CD8-positive, alpha-beta memory T cell (primary cell): ENCODE measurements around the gene LPCAT1. TPM values are rescaled to one million over a fixed set of nuclear protein-coding genes. Genes with fewer than 3 reads are reported as not detected.
"Not testable (repeated sequence)": the region's sequence is repeated elsewhere in the genome, so short reads cannot be mapped to it uniquely, and the experiment has no call there.

Source experiments
- CTCF ChIA-PET: fragments of 350-600 bp; sonication (Branson Sonifier 250); formaldehyde crosslinking; loops from one replicate; lab custom pipeline; 2021; ENCODE audit warnings: antibody characterized with exemption; lab: Charles Lee
- POLR2A ChIA-PET: fragments of 350-600 bp; sonication (Branson Sonifier 250); formaldehyde crosslinking; loops from one replicate; lab custom pipeline; 2021; ENCODE audit warnings: antibody characterized with exemption; lab: Charles Lee
- DNase-seq, 5 donors: peaks; one replicate each; pipeline versions ENCODE4 v3.0.0 to v3.0.0-alpha.2; 2020 to 2022; ENCODE audit warnings: mixed read lengths in 1 of 5
- H3K27ac ChIP-seq: one replicate; pipeline ENCODE4 v1.7.0; 2013; ENCODE audit warnings: low read depth, mild to moderate bottlenecking, low read length, moderate library complexity
- H3K27me3 ChIP-seq: 2 replicates; pipeline ENCODE4 v1.7.0; 2013; ENCODE audit warnings: low read length, mild to moderate bottlenecking; ENCODE audit not compliant: insufficient read depth, poor library complexity, severe bottlenecking
- H3K36me3 ChIP-seq: 2 replicates; pipeline ENCODE4 v1.7.0; 2013; ENCODE audit warnings: mild to moderate bottlenecking, low read length, moderate library complexity; ENCODE audit not compliant: insufficient read depth
- H3K4me1 ChIP-seq: 2 replicates; pipeline ENCODE4 v1.7.0; 2013; ENCODE audit warnings: mild to moderate bottlenecking, low read length, moderate library complexity; ENCODE audit not compliant: insufficient read depth
- H3K4me3 ChIP-seq: 2 replicates; pipeline ENCODE4 v1.7.0; 2013; ENCODE audit warnings: mild to moderate bottlenecking, low read length
- H3K9me3 ChIP-seq: 2 replicates; pipeline ENCODE4 v1.7.0; 2013; ENCODE audit warnings: mild to moderate bottlenecking, low read length
- H3K27ac Mint-ChIP-seq, 8 donors: one replicate each; pipeline ENCODE4 v1.8.0; 2020 to 2021; ENCODE audit warnings: mixed read lengths in 8 of 8, mild to moderate bottlenecking in 6 of 8, inconsistent platforms in 3 of 8, moderate library complexity in 3 of 8
- H3K27me3 Mint-ChIP-seq, 2 donors: one replicate each; pipeline ENCODE4 v1.8.0; 2020 to 2021; ENCODE audit warnings: mixed read lengths in 2 of 2, mild to moderate bottlenecking in 1 of 2, moderate library complexity in 1 of 2
- H3K36me3 Mint-ChIP-seq, 3 donors: one replicate each; pipeline ENCODE4 v1.8.0; 2020 to 2021; ENCODE audit warnings: mixed read lengths in 3 of 3, inconsistent platforms in 1 of 3, mild to moderate bottlenecking in 1 of 3
- H3K4me1 Mint-ChIP-seq, 3 donors: one replicate each; pipeline ENCODE4 v1.8.0; 2020 to 2021; ENCODE audit warnings: mixed read lengths in 3 of 3, inconsistent platforms in 1 of 3, mild to moderate bottlenecking in 1 of 3
- H3K4me3 Mint-ChIP-seq, 7 donors: one replicate each; pipeline ENCODE4 v1.8.0; 2020 to 2021; ENCODE audit warnings: mixed read lengths in 7 of 7, mild to moderate bottlenecking in 6 of 7, moderate library complexity in 4 of 7, inconsistent platforms in 2 of 7
- H3K9me3 Mint-ChIP-seq, 5 donors: one replicate each; pipeline ENCODE4 v1.8.0; 2020 to 2022; ENCODE audit warnings: mixed read lengths in 5 of 5, mild to moderate bottlenecking in 3 of 5, moderate library complexity in 2 of 5, inconsistent platforms in 1 of 5
- polyA plus RNA-seq: library from polyadenylated mRNA; unstranded; fragments of 300-500 nt; fragmentation: Illumina TruSeq; gene quantifications from one replicate; pipeline ENCODE4 v1.2.3, GENCODE V29; 2021
- total RNA-seq, 2 experiments: library from RNA; stranded (reverse); gene quantifications; one replicate each; pipeline ENCODE4 v1.2.3, GENCODE V29; 2021

Gene LPCAT1
- total and polyA plus RNA-seq, 3 experiments from 2014 or later, result 92.5 to 101 (median 95.9) TPM

DNA sequence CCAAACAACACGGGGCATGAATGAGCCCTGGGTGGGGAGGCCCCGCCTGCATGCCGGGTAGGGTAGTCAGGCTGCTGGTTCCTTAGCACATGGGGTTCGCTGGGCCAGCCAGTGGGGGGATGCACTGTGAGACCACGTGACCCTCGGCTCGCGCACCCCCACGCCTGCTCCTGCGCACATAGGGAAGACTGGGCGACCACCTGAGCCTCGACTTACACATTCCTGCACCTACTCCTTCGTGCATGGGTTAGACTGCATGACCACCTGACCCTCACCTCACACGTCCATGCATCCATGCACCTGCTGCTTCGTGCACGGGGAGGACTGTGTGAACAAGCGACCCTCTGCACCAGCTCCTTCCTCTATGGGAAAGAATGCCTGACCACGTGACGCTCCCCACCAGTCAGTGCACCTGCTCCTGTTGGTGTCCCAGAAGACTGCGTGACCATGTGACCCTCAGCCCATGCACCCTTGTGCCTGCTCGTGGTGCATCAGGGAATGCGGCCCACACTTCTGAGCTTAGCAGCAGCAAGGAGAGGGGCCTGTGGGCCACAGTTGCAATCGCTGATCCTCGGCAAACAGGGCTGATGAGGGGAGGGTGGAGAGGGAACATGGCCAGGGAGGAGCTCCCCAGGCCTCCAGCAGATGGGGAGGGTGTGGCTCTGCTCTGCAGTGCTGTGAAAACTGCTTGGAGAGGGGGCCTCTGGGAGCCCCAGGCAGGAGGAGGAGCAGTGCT lies 18.1 kb downstream of the LPCAT1 start:
- CTCF ChIA-PET, result interaction anchor here (0.8 kb wide), 1 partner anchor 338 kb away, joined by 3 read pairs; no protein-coding TSS in a partner anchor
- peak overlapping the region in 5 of 8 donors; percentile 36 to 76 (median 58) for H3K27ac Mint-ChIP-seq
- POLR2A ChIA-PET, result interaction anchor here (1.7 kb wide), 1 partner anchor 13 kb away, joined by 6 read pairs; no protein-coding TSS in a partner anchor
- H3K9me3 Mint-ChIP-seq, result no peaks in the 10 kb centered on the region
- Histone ChIP-seq H3K4me1 (peaks cover 46% of the 10 kb centered on the region), H3K36me3 (peaks cover 4% of the 10 kb centered on the region), H3K4me3 (no peak overlapping the region), H3K27me3 (no peaks in the 10 kb centered on the region), H3K27ac (no peak overlapping the region), H3K9me3 (no peaks in the 10 kb centered on the region)
- peaks cover 0 to 3% of the 10 kb centered on the region in 2 donors for H3K27me3 Mint-ChIP-seq
- H3K4me3 Mint-ChIP-seq, result peak overlapping the region in 5 of 7 donors; percentile 11 to 67 (median 32)
- H3K36me3 Mint-ChIP-seq, result peaks cover 0 to 57% (median 14%) of the 10 kb centered on the region in 3 donors
- DNase-seq, result peak in 1 of 5 donors; percentile 42
- peaks cover 62 to 87% (median 64%) of the 10 kb centered on the region in 3 donors for H3K4me1 Mint-ChIP-seq

DNA sequence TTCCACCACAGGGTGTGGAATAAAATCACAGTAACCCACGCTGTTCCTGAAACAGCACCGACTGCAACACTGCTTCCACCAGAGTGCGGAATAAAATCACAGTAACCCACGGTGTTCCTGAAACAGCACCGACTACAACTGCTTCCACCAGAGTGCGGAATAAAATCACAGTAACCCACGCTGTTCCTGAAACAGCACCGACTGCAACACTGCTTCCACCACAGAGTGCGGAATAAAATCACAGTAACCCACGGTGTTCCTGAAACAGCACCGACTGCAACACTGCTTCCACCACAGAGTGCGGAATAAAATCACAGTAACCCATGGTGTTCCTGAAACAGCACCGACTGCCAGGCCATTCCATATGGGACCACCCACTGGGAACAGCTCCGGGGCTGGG lies 18.7 kb downstream of the LPCAT1 start:
- H3K27ac ChIP-seq, H3K9me3 Mint-ChIP-seq, H3K27me3 Mint-ChIP-seq, POLR2A ChIA-PET, H3K9me3 ChIP-seq, CTCF ChIA-PET, DNase-seq, H3K4me3 ChIP-seq, H3K27me3 ChIP-seq, H3K36me3 ChIP-seq: not testable (repeated sequence)
- peaks cover 46% of the 10 kb centered on the region for H3K4me1 ChIP-seq
- peak overlapping the region in 1 of 8 donors; percentile 54 for H3K27ac Mint-ChIP-seq
- peaks cover 0 to 56% (median 13%) of the 10 kb centered on the region in 3 donors for H3K36me3 Mint-ChIP-seq
- peak overlapping the region in 2 of 7 donors; percentile 11 to 27 for H3K4me3 Mint-ChIP-seq
- peaks cover 61 to 88% (median 65%) of the 10 kb centered on the region in 3 donors for H3K4me1 Mint-ChIP-seq

DNA sequence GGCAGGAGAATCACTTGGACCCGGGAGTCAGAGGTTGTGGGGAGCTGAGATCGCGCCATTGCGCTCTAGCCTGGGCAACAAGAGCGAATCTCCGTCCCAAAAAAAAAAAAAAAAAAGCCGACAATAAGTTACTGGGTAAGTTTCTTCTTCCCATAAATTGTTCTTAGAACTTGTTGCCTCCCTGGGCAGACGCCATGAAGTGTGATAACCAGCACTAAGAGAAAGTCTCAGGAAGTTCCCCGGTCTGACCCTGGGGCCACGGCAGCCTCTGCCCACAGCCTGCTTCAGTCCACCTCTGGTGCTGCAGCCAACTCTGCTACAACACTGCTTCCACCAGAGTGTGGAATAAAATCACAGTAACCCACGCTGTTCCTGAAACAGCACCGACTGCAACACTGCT lies 19.1 kb downstream of the LPCAT1 start:
- H3K27ac ChIP-seq, result no peak overlapping the region
- H3K27me3 Mint-ChIP-seq, result peaks cover 0 to 3% of the 10 kb centered on the region in 2 donors
- peak overlapping the region in 4 of 8 donors; percentile 47 to 90 (median 74) for H3K27ac Mint-ChIP-seq
- POLR2A ChIA-PET, result interaction anchor here (1.5 kb wide), 1 partner anchor 12 kb away, joined by 4 read pairs; no protein-coding TSS in a partner anchor
- no peak overlapping the region for H3K4me3 ChIP-seq
- peaks cover 60 to 88% (median 65%) of the 10 kb centered on the region in 3 donors for H3K4me1 Mint-ChIP-seq
- no peak for DNase-seq
- no peaks in the 10 kb centered on the region for H3K27me3 ChIP-seq
- no peaks in the 10 kb centered on the region for H3K9me3 Mint-ChIP-seq
- CTCF ChIA-PET, result interaction anchor here (2.1 kb wide), 1 partner anchor 19 kb away, joined by 8 read pairs; the partner anchor contains the start of gene LPCAT1
- H3K9me3 ChIP-seq, result no peaks in the 10 kb centered on the region
- peaks cover 46% of the 10 kb centered on the region for H3K4me1 ChIP-seq
- peaks cover 0 to 56% (median 10%) of the 10 kb centered on the region in 3 donors for H3K36me3 Mint-ChIP-seq
- peaks cover 6% of the 10 kb centered on the region for H3K36me3 ChIP-seq
- peak overlapping the region in 2 of 7 donors; percentile 9 to 80 for H3K4me3 Mint-ChIP-seq

DNA sequence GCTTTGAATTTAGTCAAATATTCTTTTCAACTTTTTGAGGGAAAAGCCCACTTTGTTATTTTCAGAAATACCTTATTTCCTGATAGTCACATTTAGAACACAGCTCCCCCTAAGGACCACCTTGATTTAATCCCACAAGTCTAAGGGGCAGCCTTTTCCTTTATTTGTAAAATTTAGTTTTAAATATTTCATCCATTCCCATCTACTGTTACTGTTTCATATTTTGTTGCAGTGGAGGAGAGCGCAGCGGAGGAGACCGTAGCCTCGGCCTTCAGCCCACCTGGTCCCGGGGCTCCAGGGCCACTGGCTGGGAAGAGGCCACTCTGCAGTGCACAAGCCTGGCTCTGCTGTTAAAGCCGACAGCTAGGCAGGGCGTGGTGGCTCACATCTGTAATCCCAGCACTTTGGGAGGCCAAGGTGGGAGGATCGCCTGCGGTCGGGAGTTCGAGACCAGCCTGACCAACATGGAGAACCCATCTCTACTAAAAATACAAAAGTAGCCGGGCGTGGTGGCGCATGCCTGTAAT lies 19.6 kb downstream of the LPCAT1 start:
- ChIA-PET POLR2A (interaction anchor here (0.6 to 1.5 kb wide), 3 partner anchors 12 to 19 kb away, joined by 4 to 6 read pairs (median 5); no protein-coding TSS in a partner anchor), CTCF (interaction anchor here (1.3 to 2.1 kb wide), 4 partner anchors 12 to 141 kb away, joined by 3 to 10 read pairs (median 7); partner anchors contain the start of gene LPCAT1)
- Mint-ChIP-seq H3K4me3 (peak overlapping the region; percentile 46 to 91 (median 72)), H3K36me3 (peaks cover 0 to 55% (median 9%) of the 10 kb centered on the region in 3 donors), H3K4me1 (peaks cover 56 to 86% (median 62%) of the 10 kb centered on the region in 3 donors), H3K27ac (peak overlapping the region; percentile 81 to 98 (median 90)), H3K27me3 (peaks cover 0 to 3% of the 10 kb centered on the region in 2 donors), H3K9me3 (no peaks in the 10 kb centered on the region)
- H3K36me3 ChIP-seq, result peaks cover 6% of the 10 kb centered on the region
- H3K4me1 ChIP-seq, result peaks cover 46% of the 10 kb centered on the region
- H3K4me3 ChIP-seq, result no peak overlapping the region
- no peaks in the 10 kb centered on the region for H3K9me3 ChIP-seq
- DNase-seq, result no peak
- H3K27me3 ChIP-seq, result no peaks in the 10 kb centered on the region
- no peak overlapping the region for H3K27ac ChIP-seq

DNA sequence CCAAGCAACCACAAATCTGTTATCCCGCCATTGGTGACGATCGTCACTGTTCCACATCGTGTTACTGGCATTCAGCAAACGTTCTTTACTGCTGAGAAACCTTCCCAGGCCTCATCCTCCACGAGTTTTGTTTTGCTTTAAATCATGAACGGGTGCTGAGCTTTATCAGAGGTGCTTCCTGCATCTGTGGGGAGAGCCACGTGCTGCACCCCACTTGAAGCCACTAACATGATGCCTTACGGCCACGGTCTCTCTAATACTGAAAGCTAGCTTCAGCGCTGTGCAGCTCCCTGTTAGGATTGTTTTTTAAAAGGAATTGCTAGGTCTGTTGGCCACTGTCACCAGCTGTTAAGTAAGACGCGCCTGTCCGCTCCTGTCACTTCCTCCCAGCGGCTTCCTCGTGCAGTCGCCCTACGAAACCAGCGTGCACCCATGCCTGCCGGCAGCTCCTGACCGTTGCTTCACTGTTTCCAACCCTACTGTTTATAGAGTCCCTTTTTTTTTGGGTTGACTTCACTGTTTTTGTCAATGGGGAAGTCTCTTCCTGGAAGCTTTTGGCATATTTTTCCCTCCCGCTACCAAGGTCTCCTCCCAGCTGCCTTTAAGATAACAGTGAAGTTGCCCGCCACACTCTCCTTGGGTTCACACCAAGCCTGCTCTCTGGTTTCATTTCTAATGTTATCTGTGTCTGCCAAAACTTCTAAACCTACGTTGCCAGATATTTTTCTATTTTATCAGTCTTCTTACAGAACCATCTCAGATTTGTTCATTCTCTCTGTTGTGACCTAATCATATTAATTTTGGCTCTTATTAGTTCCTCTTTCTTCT lies 20.3 kb downstream of the LPCAT1 start:
- peaks cover 63 to 90% (median 69%) of the 10 kb centered on the region in 3 donors for H3K4me1 Mint-ChIP-seq
- H3K27me3 Mint-ChIP-seq, result peaks cover 0 to 3% of the 10 kb centered on the region in 2 donors
- H3K27me3 ChIP-seq, result no peaks in the 10 kb centered on the region
- DNase-seq, result peak in 2 of 5 donors; percentile 27 to 34
- ChIA-PET CTCF (interaction anchor here (1.1 to 2.1 kb wide), 6 partner anchors 12 to 141 kb away, joined by 3 to 10 read pairs (median 6); partner anchors contain the start of gene LPCAT1), POLR2A (interaction anchor here (0.5 to 1.5 kb wide), 5 partner anchors 11 to 1272 kb away, joined by 3 to 6 read pairs (median 4); partner anchors contain the start of gene LPCAT1)
- H3K4me1 ChIP-seq, result peaks cover 46% of the 10 kb centered on the region
- H3K9me3 ChIP-seq, result no peaks in the 10 kb centered on the region
- no peak overlapping the region for H3K4me3 ChIP-seq
- H3K36me3 Mint-ChIP-seq, result peaks cover 0 to 59% (median 12%) of the 10 kb centered on the region in 3 donors
- peak overlapping the region; percentile 46 to 91 (median 72) for H3K4me3 Mint-ChIP-seq
- no peaks in the 10 kb centered on the region for H3K9me3 Mint-ChIP-seq
- H3K36me3 ChIP-seq, result peaks cover 11% of the 10 kb centered on the region
- H3K27ac ChIP-seq, result peak overlapping the region; percentile 17
- peak overlapping the region; percentile 81 to 98 (median 90) for H3K27ac Mint-ChIP-seq

DNA sequence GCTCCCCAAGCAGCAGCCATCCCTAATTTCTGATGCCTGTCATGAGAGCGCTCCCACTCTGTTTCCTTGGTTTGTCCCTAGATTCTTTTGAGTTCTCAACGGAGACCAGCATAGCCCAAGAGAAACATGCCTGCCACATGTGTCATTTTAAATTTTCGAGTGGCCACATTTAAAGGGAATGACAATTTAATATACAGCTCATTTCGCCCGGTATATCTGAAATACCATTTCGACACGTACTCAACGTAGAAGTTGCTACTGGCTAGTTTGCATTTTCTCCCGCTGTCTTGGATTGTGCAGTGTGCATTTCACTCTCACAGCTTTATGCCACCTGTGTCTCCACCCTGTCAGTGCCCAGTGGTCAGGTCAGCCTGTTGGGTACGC lies 21.0 kb downstream of the LPCAT1 start:
- H3K4me3 Mint-ChIP-seq, result peak overlapping the region in 6 of 7 donors; percentile 46 to 91 (median 74)

More for the DNA sequence above, 21.0 kb downstream of the LPCAT1 start:
- Histone ChIP-seq H3K4me1 (peaks cover 42% of the 10 kb centered on the region), H3K9me3 (no peaks in the 10 kb centered on the region), H3K36me3 (peaks cover 14% of the 10 kb centered on the region), H3K4me3 (no peak overlapping the region), H3K27ac (no peak overlapping the region), H3K27me3 (no peaks in the 10 kb centered on the region)
- H3K27ac Mint-ChIP-seq, result peak overlapping the region in 6 of 8 donors; percentile 85 to 97 (median 90)
- DNase-seq, result no peak
- POLR2A ChIA-PET, result interaction anchor here (0.5 kb wide), 1 partner anchor 1271 kb away, joined by 3 read pairs; no protein-coding TSS in a partner anchor
- peaks cover 62 to 90% (median 67%) of the 10 kb centered on the region in 3 donors for H3K4me1 Mint-ChIP-seq
- H3K36me3 Mint-ChIP-seq, result peaks cover 0 to 58% (median 16%) of the 10 kb centered on the region in 3 donors
- H3K9me3 Mint-ChIP-seq, result no peaks in the 10 kb centered on the region
- peaks cover 0 to 3% of the 10 kb centered on the region in 2 donors for H3K27me3 Mint-ChIP-seq
- CTCF ChIA-PET, result interaction anchor here (1.1 to 2.1 kb wide), 6 partner anchors 11 to 142 kb away, joined by 3 to 10 read pairs (median 6); partner anchors contain the start of gene LPCAT1
